ENCODE data around the gene REV3L. TPM values are rescaled to one million over a fixed set of nuclear protein-coding genes. Genes with fewer than 3 reads are reported as not detected.

The REV3L gene
- total and polyA plus RNA-seq, 9 of the 15 experiments (the other 6 are each of a cell fraction or from before 2014, with no cell fraction given) = 5.5 to 24.4 (median 14.4) TPM

GRCh38 chr6:111276335-111276734 is 206.7 kb downstream of the REV3L start (continued):
- no peak for TF ChIP-seq NR2C1 (IDR thresholded peaks at IDR 0.05)
- no peak for TF ChIP-seq NR2C1 (tag; IDR thresholded peaks at IDR 0.05)
- no peak for TF ChIP-seq MAZ (CRISPR knock-in tag; conservative IDR thresholded peaks at IDR 0.05 in 1 of 2, IDR thresholded peaks at IDR 0.05 in 1 of 2)
- no peak for TF ChIP-seq ILF3 (IDR thresholded peaks at IDR 0.05; ENCODE audit: borderline replicate concordance)
- peak; percentile 59 for TF ChIP-seq C11orf30 (IDR thresholded peaks at IDR 0.05; ENCODE audit: low read depth)
- TF ChIP-seq FOS (IDR thresholded peaks at IDR 0.05; ENCODE audit: extremely low read depth, insufficient read length) = no peak
- no peak for TF ChIP-seq ZNF668 (CRISPR knock-in tag; IDR thresholded peaks at IDR 0.05)
- no peak for TF ChIP-seq KLF1 (tag; IDR thresholded peaks at IDR 0.05)
- no peak for TF ChIP-seq PHF8 (IDR thresholded peaks at IDR 0.05; ENCODE audit: borderline replicate concordance, low read length)
- TF ChIP-seq ZNF280B (CRISPR knock-in tag; IDR thresholded peaks at IDR 0.05) = no peak
- TF ChIP-seq CEBPB (tag; IDR thresholded peaks at IDR 0.05) = peak; percentile 95
- no peak for TF ChIP-seq POU5F1 (IDR thresholded peaks at IDR 0.05; ENCODE audit: borderline replicate concordance, low read depth, low read length, partially characterized antibody)
- TF ChIP-seq SMARCE1 (IDR thresholded peaks at IDR 0.05) = peak; percentile 59; the same call in 1 of the 2 replicates
- TF ChIP-seq CEBPG (CRISPR knock-in tag; IDR thresholded peaks at IDR 0.05) = peak; percentile 75
- TF ChIP-seq CEBPG (tag; conservative IDR thresholded peaks at IDR 0.05 in 1 of 2, IDR thresholded peaks at IDR 0.05 in 1 of 2) = peak; percentile 74 to 86
- TF ChIP-seq ZBTB1 (CRISPR knock-in tag; IDR thresholded peaks at IDR 0.05; ENCODE audit: borderline replicate concordance, low read depth) = no peak
- no peak for TF ChIP-seq TBL1XR1 (IDR thresholded peaks at IDR 0.05; ENCODE audit: low read length in 2 of 2)
- TF ChIP-seq STAG1 (CRISPR knock-in tag; IDR thresholded peaks at IDR 0.05; ENCODE audit: borderline replicate concordance) = no peak
- TF ChIP-seq ARID2 (IDR thresholded peaks at IDR 0.05) = no peak
- 0 out of 2 replicates have a peak, but pooled peaks have one; percentile 21 for TF ChIP-seq HEY1 (CRISPR knock-in tag; IDR thresholded peaks at IDR 0.05; ENCODE audit: borderline replicate concordance)
- TF ChIP-seq ELF2 (CRISPR knock-in tag; IDR thresholded peaks at IDR 0.05) = no peak
- no peak for TF ChIP-seq NFIC (IDR thresholded peaks at IDR 0.05)
- no peak for TF ChIP-seq ESRRA (IDR thresholded peaks at IDR 0.05; ENCODE audit: borderline replicate concordance, low read depth)
- peak; percentile 60; the same call in 1 of the 2 replicates for TF ChIP-seq SOX6 (IDR thresholded peaks at IDR 0.05)
- no peak for TF ChIP-seq ZNF3 (CRISPR knock-in tag; IDR thresholded peaks at IDR 0.05)
- no peak for TF ChIP-seq NCOA6 (IDR thresholded peaks at IDR 0.05)
- TF ChIP-seq ZNF280A (IDR thresholded peaks at IDR 0.05; ENCODE audit: low read depth, partially characterized antibody) = no peak
- TF ChIP-seq LEF1 (IDR thresholded peaks at IDR 0.05) = no peak
- TF ChIP-seq ZNF316 (IDR thresholded peaks at IDR 0.05) = peak; percentile 27; the same call in 1 of the 2 replicates
- no peak for TF ChIP-seq E2F3 (CRISPR knock-in tag; IDR thresholded peaks at IDR 0.05)
- peak; percentile 36 for TF ChIP-seq CCNT2 (IDR thresholded peaks at IDR 0.05; ENCODE audit: borderline replicate concordance, extremely low read depth, insufficient read length, low read depth, low read length)
